K562 (cell line): ENCODE data around the gene PTGFR. TPM values are rescaled to one million over a fixed set of nuclear protein-coding genes. Genes with fewer than 3 reads are reported as not detected.

Experiments
- ATAC-seq: fragments of 200-7000 bp; cut with Tn5 transposase; 3 replicates; pipeline ENCODE4 v1.9.1; 2020; ENCODE audit warnings: moderate library complexity
- BruUV-seq: library from RNA; stranded (reverse); fragments of 400-500 nt; replicated peaks from 2 replicates; lab custom pipeline; 2021; lab: Mats Ljungman, UMichigan
- CTCF ChIA-PET: fragments of 300-600 bp; formaldehyde crosslinking; extraction: SDS; loops from one replicate; lab custom pipeline; 2021; ENCODE audit warnings: low intra/inter-chr PET ratio; lab: Yijun Ruan, JAX
- POLR2A ChIA-PET: fragments of 300-600, 350-650 bp; sonication (Branson Sonifier 250); formaldehyde crosslinking; extraction: SDS; loops from one replicate; lab custom pipeline; 2021; ENCODE audit warnings: antibody characterized with exemption, inconsistent platforms; lab: Yijun Ruan, JAX
- DNase-seq, 4 experiments: peaks; one replicate each; pipeline versions ENCODE4 v3.0.0 to v3.0.0-alpha.2; 2011 to 2018; ENCODE audit warnings: low spot score in 3 of 4, mixed read lengths in 3 of 4; ENCODE audit errors: extremely low read depth in 1 of 4
- FAIRE-seq: peaks from 2 replicates; lab custom pipeline; 2011; peaks lifted over from hg19 to GRCh38; lab: Jason Lieb, UNC
- H2AFZ ChIP-seq: 2 replicates; pipeline ENCODE4 v1.6.0; 2011; ENCODE audit warnings: low read depth, low read length, control low read depth, inconsistent platforms
- H3K27ac ChIP-seq: fragments of 200-600 bp; 3 replicates; pipeline ENCODE4 v1.8.0; 2011; ENCODE audit warnings: low read depth, mild to moderate bottlenecking, control low read depth, inconsistent platforms, low read length, moderate library complexity, mixed read lengths; ENCODE audit errors: extremely low read depth
- H3K27me3 ChIP-seq, 2 experiments: fragments of 300-600 bp in 1 of 2; 2 replicates in 1 of 2; 3 replicates in 1 of 2; pipeline versions ENCODE4 v1.6.0 to v1.8.0; 2011; ENCODE audit warnings: inconsistent platforms in 2 of 2, low read length in 2 of 2, mild to moderate bottlenecking in 1 of 2, mixed read lengths in 1 of 2, moderate library complexity in 1 of 2; ENCODE audit not compliant: control insufficient read depth in 2 of 2, insufficient read depth in 2 of 2
- H3K36me3 ChIP-seq: fragments of 300-600 bp; 3 replicates; pipeline ENCODE4 v1.8.0; 2011; ENCODE audit warnings: mild to moderate bottlenecking, low read length, inconsistent platforms; ENCODE audit not compliant: control insufficient read depth, insufficient read depth
- H3K4me1 ChIP-seq, 2 experiments: fragments of 200-600 bp in 1 of 2; replicated peaks in 1 of 2; 2 replicates in 1 of 2; 3 replicates in 1 of 2; pipeline versions ENCODE4 v1.5.1 to v1.8.0; 2011; ENCODE audit warnings: inconsistent platforms in 2 of 2, low read length in 2 of 2, mild to moderate bottlenecking in 1 of 2, mixed read lengths in 1 of 2, moderate library complexity in 1 of 2; ENCODE audit not compliant: control insufficient read depth in 2 of 2, insufficient read depth in 2 of 2
- H3K4me2 ChIP-seq: 2 replicates; pipeline ENCODE4 v1.6.1; 2011; ENCODE audit warnings: low read length, control low read depth, inconsistent platforms, mixed read lengths; ENCODE audit not compliant: insufficient read depth
- H3K4me3 ChIP-seq: fragments of 200-600 bp; sonication (generic), shearing (Covaris generic); 2 replicates; pipeline ENCODE4 v1.5.1; 2016; ENCODE audit warnings: control low read depth, inconsistent platforms
- H3K79me2 ChIP-seq: fragments of 200-600 bp; 3 replicates; pipeline ENCODE4 v1.8.0; 2011; ENCODE audit warnings: low read length, inconsistent platforms; ENCODE audit not compliant: control insufficient read depth, insufficient read depth
- H3K9ac ChIP-seq, 2 experiments: 2 replicates each; pipeline versions ENCODE4 v1.6.0 to v1.6.1; 2011; ENCODE audit warnings: low read depth in 2 of 2, low read length in 2 of 2, control low read depth in 1 of 2, inconsistent platforms in 1 of 2, mild to moderate bottlenecking in 1 of 2, mixed read lengths in 1 of 2; ENCODE audit not compliant: insufficient read depth in 1 of 2
- H3K9me1 ChIP-seq: one replicate; pipeline ENCODE4 v1.6.0; 2011; ENCODE audit warnings: inconsistent platforms, mild to moderate bottlenecking, low read length, moderate library complexity; ENCODE audit not compliant: control insufficient read depth, insufficient read depth
- H3K9me3 ChIP-seq: replicated peaks from 2 replicates; pipeline ENCODE4 v1.5.1; 2011; ENCODE audit warnings: low read depth, low read length, inconsistent platforms; ENCODE audit not compliant: control insufficient read depth, insufficient read depth
- H4K20me1 ChIP-seq: replicated peaks from 2 replicates; pipeline ENCODE4 v1.6.1; 2011; ENCODE audit warnings: low read length, inconsistent platforms, mixed read lengths; ENCODE audit not compliant: control insufficient read depth, insufficient read depth
- CHCHD3 ChIP-seq: fragments of 250-450 bp; sonication (Bioruptor Pico); IDR thresholded peaks from 2 replicates; pipeline ENCODE4 v2.1.2; 2022; ENCODE audit warnings: mild to moderate bottlenecking
- CREB1 ChIP-seq, 2 experiments: sonication (generic) in 1 of 2; formaldehyde crosslinking in 1 of 2; IDR thresholded peaks; 2 replicates each; pipeline versions ENCODE4 v1.6.1 to v1.8.0; 2012 to 2022; ENCODE audit warnings: inconsistent platforms in 1 of 2, mild to moderate bottlenecking in 1 of 2, missing genetic modification reagents in 1 of 2, moderate library complexity in 1 of 2
- NKRF ChIP-seq: fragments of 450-650 bp; IDR thresholded peaks from 2 replicates; pipeline ENCODE4 v1.6.1; 2016; ENCODE audit warnings: borderline replicate concordance
- NR2C2 ChIP-seq, 2 experiments: fragments of 200-800 bp in 1 of 2; sonication (Bioruptor generic) in 1 of 2; sonication (generic) in 1 of 2; formaldehyde crosslinking in 1 of 2; IDR thresholded peaks; 2 replicates each; pipeline versions ENCODE4 v1.6.1 to v1.8.0; 2016 to 2022; ENCODE audit warnings: mild to moderate bottlenecking in 1 of 2, missing compliant biosample characterization in 1 of 2, missing genetic modification characterization in 1 of 2, missing genetic modification reagents in 1 of 2
- ZNF133 ChIP-seq: fragments of 250-450 bp; sonication (Bioruptor Pico); IDR thresholded peaks from 2 replicates; pipeline ENCODE4 v1.4.0; 2020; ENCODE audit warnings: mild to moderate bottlenecking
- in situ Hi-C: fragments of 300-500 bp; cut with MboI; formaldehyde crosslinking; loops from 4 replicates; pipeline ENCODE4 v1.15.0; 2018; ENCODE audit warnings: inconsistent platforms, mixed read lengths
- intact Hi-C: fragments of 100-400 bp; cut with micrococcal nuclease; formaldehyde crosslinking; loops from 2 replicates; pipeline ENCODE4 v1.14.2; 2022
- polyA plus RNA-seq, 8 experiments: library from polyadenylated mRNA; depleted of rRNA in 4 of 8; stranded (reverse) in 5 of 8; unstranded in 3 of 8; fragments of >200 nt; fragmentation: Nextera tagmentation in 2 of 8; fragmentation: Illumina TruSeq in 1 of 8; extraction: Ambion mirVana in 2 of 8; extraction: Trizol in 1 of 8; gene quantifications; 2 replicates each; pipeline versions ENCODE4 v1.2.1 to v1.2.3, GENCODE V29; 2011 to 2014; ENCODE audit warnings: inconsistent platforms in 1 of 8, missing spikeins in 1 of 8
- total RNA-seq, 7 experiments: library from RNA; depleted of rRNA in 6 of 7; stranded (reverse); fragments of >200 nt in 6 of 7; fragmentation: Illumina TruSeq in 2 of 7; extraction: Trizol in 2 of 7; gene quantifications; 2 replicates each; pipeline versions ENCODE4 v1.2.1 to v1.2.3, GENCODE V29; 2011 to 2021; ENCODE audit warnings: low replicate concordance in 1 of 7

The PTGFR gene
- total and polyA plus RNA-seq, 9 of the 15 experiments (the other 6 are each of a cell fraction or from before 2014, with no cell fraction given) = 0.04 TPM; not detected in 8

GRCh38 chr1:78501203-78501602, 10.4 kb downstream of the PTGFR start:
- H3K9me3 ChIP-seq = no peaks in the 10 kb centered on the region
- H3K9me1 ChIP-seq = no peaks in the 10 kb centered on the region
- H3K4me3 ChIP-seq = no peak overlapping the region
- ChIA-PET CTCF (no interaction called here), POLR2A (no interaction called here)
- H3K36me3 ChIP-seq = no peaks in the 10 kb centered on the region
- no peak overlapping the region for H3K4me2 ChIP-seq
- no peak overlapping the region for H3K9ac ChIP-seq
- H3K4me1 ChIP-seq = no peaks in the 10 kb centered on the region
- no peak overlapping the region for H3K27ac ChIP-seq
- in situ Hi-C loops = no loop called here
- no peaks in the 10 kb centered on the region for H4K20me1 ChIP-seq
- DNase-seq (no peak), ATAC-seq (no peak), FAIRE-seq (no peak)
- no peaks in the 10 kb centered on the region for H3K79me2 ChIP-seq
- no peaks in the 10 kb centered on the region for H3K27me3 ChIP-seq
- intact Hi-C loops = no loop called here
- no peak overlapping the region for H2AFZ ChIP-seq
- TF ChIP-seq CREB1 (IDR thresholded peaks at IDR 0.05) = no peak
- TF ChIP-seq CREB1 (CRISPR knock-in tag; IDR thresholded peaks at IDR 0.05) = no peak
- TF ChIP-seq ZNF133 = no peak
- TF ChIP-seq CHCHD3 = no peak
- no peak for TF ChIP-seq NKRF
- no peak for TF ChIP-seq NR2C2 (CRISPR knock-in tag; IDR thresholded peaks at IDR 0.05)
- TF ChIP-seq NR2C2 (tag; IDR thresholded peaks at IDR 0.05) = no peak
- no TSS peak for BruUV-seq
